Measurements from ENCODE around the gene RCOR1. TPM values are rescaled to one million over a fixed set of nuclear protein-coding genes. Genes with fewer than 3 reads are reported as not detected.
A peak's percentile ranks its signal among the peaks of the same experiment; 100 is the strongest.

RCOR1 gene
- total and polyA plus RNA-seq, 10 donors, result 3.7 to 30.6 (median 21.1) TPM

DNA sequence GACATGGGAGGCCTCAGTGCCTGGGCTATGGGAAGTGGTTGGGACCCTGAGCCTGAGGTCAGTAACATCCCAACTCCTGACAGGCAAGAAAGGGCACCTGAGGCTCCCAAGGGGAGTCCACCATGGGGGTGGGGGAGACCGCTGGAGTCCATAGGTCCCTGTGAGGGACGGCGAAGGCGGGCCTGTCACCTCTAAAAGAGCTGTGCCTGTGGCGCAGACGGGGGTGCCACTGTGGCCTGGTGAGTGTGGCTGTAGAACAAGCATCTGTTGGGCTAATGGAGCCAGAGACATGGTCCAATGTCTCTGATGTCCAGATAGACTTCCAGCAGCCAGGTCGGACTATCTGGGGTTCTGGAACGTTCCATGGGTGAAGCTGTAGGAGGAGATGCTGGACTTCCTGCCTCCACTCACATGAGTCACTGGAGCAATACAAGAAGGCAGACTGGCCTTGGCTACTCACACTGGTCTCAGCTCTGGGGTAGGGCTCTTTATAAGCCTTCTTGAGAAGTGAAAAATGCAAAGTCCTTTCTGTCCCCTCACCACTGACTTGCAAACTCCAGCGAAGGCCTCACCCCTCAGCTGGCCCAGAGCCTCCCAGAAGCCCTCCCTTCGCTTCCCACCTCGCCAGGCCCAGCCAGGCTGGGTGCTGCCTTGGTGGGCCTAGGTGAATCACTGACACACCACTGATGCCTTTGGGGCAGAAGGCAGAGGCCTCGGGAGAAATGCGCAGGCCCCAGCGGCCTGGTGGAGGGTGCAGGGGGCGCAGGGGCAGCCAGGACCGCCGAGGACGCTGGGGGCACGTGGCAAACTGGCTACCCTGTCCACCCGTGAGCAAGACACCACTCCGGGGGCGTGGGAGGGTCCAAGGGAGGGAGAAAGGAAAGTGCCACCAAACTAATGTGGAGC, 183.7 kb downstream of the RCOR1 start:
- Histone ChIP-seq H3K4me3 (peak overlapping the region in 5 of 8 donors; percentile 26 to 92 (median 39)), H3K27me3 (replicated peaks in 1 of 7) (no peaks in the 10 kb centered on the region), H3K4me1 (peaks cover 27 to 70% (median 53%) of the 10 kb centered on the region in 6 donors), H3K36me3 (no peaks in the 10 kb centered on the region), H3K9me3 (no peaks in the 10 kb centered on the region), H3K27ac (peak overlapping the region; percentile 70 to 95 (median 82))
- DNase-seq, result peak; percentile 85
- 81 to 90% (median 89%) methylated on average over 18 to 22 of the region's 22 CpGs for WGBS, 5 donors
- TF ChIP-seq POLR2A (IDR thresholded peaks at IDR 0.05), result no peak
- TF ChIP-seq POLR2AphosphoS5 (IDR thresholded peaks at IDR 0.05), result peak in 1 of 3 donors; percentile 27
- intact Hi-C loops (cut with DNase I; ENCODE audit: low total_unique reads), result loop anchor here (10.0 kb wide), 1 partner anchor 119 kb away; no protein-coding TSS in a partner anchor

DNA sequence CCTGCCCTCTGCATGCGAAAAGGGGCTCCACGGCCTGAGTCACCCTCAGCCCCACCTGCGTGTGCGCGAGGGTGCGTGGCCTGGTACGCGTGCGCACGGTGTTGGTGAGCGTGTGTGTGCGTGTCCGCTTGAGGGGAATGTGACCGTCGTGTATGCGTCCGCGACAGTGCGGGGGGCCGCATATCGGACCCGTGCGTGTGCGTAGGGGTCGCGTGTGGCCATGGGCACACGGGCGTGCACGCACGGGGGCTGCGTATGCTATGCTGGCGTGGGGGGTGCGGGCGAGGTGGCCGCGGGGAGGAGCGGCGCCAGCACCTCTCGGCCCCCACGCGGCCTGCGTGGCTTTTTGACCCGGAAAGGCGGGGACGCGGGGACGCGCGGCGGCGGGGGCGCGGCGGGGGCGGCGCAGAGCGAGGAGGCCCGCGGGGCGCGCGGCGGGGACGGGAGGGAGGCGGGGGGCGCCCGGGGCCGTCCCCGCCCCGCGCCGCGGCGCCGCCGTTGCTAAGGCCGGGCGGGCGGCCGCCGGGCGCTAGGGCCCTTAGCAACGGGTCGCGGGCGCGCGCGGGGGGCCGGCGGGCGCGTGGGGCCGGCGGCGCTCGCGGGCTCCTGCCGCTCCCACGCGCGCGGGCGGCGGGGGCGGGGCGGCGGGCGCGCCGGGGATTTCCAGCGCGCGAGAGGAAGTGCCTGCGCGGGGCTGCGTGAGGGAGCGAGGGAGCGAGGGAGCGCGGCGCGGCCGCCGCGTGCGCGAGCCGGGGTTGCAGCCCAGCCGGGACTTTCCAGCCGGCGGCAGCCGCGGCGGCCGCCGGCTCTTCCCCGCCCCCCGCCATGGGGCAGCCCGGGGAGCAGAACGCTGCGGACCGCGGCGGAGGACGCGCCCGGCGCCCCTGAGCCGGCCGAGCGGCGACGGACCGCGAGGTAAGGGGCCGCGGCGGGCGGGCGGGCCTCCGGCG, 184.6 kb downstream of the RCOR1 start, which contains the start of gene TRAF3:
Gene TRAF3 (plus strand): TSS at position 689 of the 950 bp plus-strand sequence. CDS start 92,753 bp downstream, outside the sequence.
- Histone ChIP-seq H3K36me3 (no peaks in the 10 kb centered on the region), H3K4me1 (peaks cover 27 to 79% (median 60%) of the 10 kb centered on the region in 6 donors), H3K27me3 (replicated peaks in 1 of 7) (no peaks in the 10 kb centered on the region), H3K4me3 (peak within 1 kb of the TSS; percentile 55 to 92 (median 78)), H3K27ac (peak within 1 kb of the TSS; percentile 72 to 95 (median 94)), H3K9me3 (no peaks in the 10 kb centered on the region)
- TF ChIP-seq POLR2A (IDR thresholded peaks at IDR 0.05) (peak in 1 of 3 donors; percentile 23), CTCF (IDR thresholded peaks at IDR 0.05 in 8 of 11, conservative IDR thresholded peaks at IDR 0.05 in 3 of 11) (no peak), POLR2AphosphoS5 (IDR thresholded peaks at IDR 0.05) (peak; percentile 12 to 71 (median 60))
- intact Hi-C loops (cut with DNase I; ENCODE audit: low total_unique reads), result loop anchor here (10.0 kb wide), 1 partner anchor 118 kb away; no protein-coding TSS in a partner anchor
- WGBS, 5 donors, result 13 to 51% (median 43%) methylated on average over 33 to 162 of the region's 163 CpGs
- peak; percentile 97 for DNase-seq

- Histone ChIP-seq H3K27me3 (replicated peaks in 1 of 7) (no peaks in the 10 kb centered on the region), H3K4me1 (peaks cover 27 to 86% (median 65%) of the 10 kb centered on the region in 6 donors), H3K9me3 (no peaks in the 10 kb centered on the region), H3K4me3 (peak overlapping the region; percentile 55 to 92 (median 78)), H3K27ac (peak overlapping the region; percentile 72 to 95 (median 94)), H3K36me3 (no peaks in the 10 kb centered on the region)
- TF ChIP-seq POLR2A (IDR thresholded peaks at IDR 0.05), result no peak
- peak in 1 of 11 experiments; percentile 13 for TF ChIP-seq CTCF (IDR thresholded peaks at IDR 0.05 in 8 of 11, conservative IDR thresholded peaks at IDR 0.05 in 3 of 11)
- 0 to 1% (median 1%) methylated on average over 32 to 98 of the region's 98 CpGs for WGBS, 5 donors
- intact Hi-C loops (cut with DNase I; ENCODE audit: low total_unique reads), result loop anchor here (10.0 kb wide), 1 partner anchor 117 kb away; no protein-coding TSS in a partner anchor
- peak; percentile 88 for DNase-seq
Measured at GRCh38 chr14:102777711-102778337, 185.4 kb downstream of the RCOR1 start.
